Astrocyte of the cerebellum (primary cell): Measurements from ENCODE around the gene LRRC3.

Source experiments
- DNase-seq: peaks from one replicate; pipeline ENCODE4 v3.0.0-alpha.2; 2011; ENCODE audit warnings: low read depth
- H3K4me3 ChIP-seq: 2 replicates; pipeline ENCODE4 v1.5.1; 2011; ENCODE audit warnings: mild to moderate bottlenecking, low read depth, low read length, moderate library complexity
- in situ Hi-C: cut with HindIII; loops from 2 replicates; pipeline ENCODE4 v1.10.0; 2017; ENCODE audit warnings: low sequenced_read_pairs
- TF ChIP-seq, protein P1 (sequence below): IDR thresholded peaks from 2 replicates; pipeline ENCODE4 v1.5.1; 2012; ENCODE audit warnings: low read length, low read depth, moderate library complexity, mild to moderate bottlenecking; ENCODE audit errors: missing control alignments

The LRRC3 gene

GRCh38 chr21:44467859-44468195 lies 12.5 kb downstream of the LRRC3 start:
- in situ Hi-C loops: no loop called here
- DNase-seq: no peak
- H3K4me3 ChIP-seq: no peak overlapping the region
- TF ChIP-seq, protein P1, sequence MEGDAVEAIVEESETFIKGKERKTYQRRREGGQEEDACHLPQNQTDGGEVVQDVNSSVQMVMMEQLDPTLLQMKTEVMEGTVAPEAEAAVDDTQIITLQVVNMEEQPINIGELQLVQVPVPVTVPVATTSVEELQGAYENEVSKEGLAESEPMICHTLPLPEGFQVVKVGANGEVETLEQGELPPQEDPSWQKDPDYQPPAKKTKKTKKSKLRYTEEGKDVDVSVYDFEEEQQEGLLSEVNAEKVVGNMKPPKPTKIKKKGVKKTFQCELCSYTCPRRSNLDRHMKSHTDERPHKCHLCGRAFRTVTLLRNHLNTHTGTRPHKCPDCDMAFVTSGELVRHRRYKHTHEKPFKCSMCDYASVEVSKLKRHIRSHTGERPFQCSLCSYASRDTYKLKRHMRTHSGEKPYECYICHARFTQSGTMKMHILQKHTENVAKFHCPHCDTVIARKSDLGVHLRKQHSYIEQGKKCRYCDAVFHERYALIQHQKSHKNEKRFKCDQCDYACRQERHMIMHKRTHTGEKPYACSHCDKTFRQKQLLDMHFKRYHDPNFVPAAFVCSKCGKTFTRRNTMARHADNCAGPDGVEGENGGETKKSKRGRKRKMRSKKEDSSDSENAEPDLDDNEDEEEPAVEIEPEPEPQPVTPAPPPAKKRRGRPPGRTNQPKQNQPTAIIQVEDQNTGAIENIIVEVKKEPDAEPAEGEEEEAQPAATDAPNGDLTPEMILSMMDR: no peak

DNA sequence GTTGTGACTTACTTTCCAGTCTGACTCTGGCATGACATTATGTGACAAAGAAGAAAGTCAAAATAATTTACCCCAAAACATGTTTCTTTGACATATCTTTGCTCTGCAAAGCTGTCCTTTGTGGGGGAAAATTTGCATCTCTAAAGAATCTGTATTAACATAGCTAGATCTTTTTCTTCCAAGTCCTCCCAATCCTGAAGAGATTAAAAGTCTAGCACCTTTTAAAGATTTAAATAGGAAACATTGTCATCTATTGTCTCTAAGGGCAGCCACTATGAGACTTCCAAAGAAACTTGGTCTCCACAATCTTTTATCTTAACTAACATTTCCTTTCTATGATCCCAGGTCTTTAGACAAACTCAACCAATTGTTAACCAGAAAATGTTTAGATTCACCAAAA lies 16.0 kb downstream of the LRRC3 start:
- TF ChIP-seq, protein P1: no peak
- in situ Hi-C loops: no loop called here
- no peak overlapping the region for H3K4me3 ChIP-seq
- DNase-seq: no peak

DNA sequence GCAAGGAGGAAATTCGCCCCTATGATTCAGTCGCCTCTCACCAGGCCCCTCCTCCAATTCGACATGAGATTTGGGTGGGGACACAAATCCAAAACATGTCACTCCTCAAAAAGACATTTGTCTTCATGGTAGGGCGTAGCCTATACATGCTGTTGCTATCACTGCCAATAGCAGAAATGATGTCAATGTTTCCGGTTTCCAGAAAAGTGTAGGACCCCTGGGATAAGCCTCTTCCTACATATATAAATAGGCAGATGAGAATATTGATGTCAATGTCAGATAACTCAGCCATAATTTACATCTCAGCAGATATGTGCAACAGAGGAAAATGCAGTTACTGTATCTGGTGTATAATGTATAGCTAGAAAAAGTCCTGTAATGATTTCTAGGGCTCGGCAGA lies 16.7 kb downstream of the LRRC3 start:
- TF ChIP-seq, protein P1: no peak
- in situ Hi-C loops: no loop called here
- no peak for DNase-seq
- no peak overlapping the region for H3K4me3 ChIP-seq

- TF ChIP-seq, protein P1: no peak
- H3K4me3 ChIP-seq: no peak overlapping the region
- in situ Hi-C loops: no loop called here
- DNase-seq: no peak
Measured at GRCh38 chr21:44473915-44474555, 18.7 kb downstream of the LRRC3 start.

DNA sequence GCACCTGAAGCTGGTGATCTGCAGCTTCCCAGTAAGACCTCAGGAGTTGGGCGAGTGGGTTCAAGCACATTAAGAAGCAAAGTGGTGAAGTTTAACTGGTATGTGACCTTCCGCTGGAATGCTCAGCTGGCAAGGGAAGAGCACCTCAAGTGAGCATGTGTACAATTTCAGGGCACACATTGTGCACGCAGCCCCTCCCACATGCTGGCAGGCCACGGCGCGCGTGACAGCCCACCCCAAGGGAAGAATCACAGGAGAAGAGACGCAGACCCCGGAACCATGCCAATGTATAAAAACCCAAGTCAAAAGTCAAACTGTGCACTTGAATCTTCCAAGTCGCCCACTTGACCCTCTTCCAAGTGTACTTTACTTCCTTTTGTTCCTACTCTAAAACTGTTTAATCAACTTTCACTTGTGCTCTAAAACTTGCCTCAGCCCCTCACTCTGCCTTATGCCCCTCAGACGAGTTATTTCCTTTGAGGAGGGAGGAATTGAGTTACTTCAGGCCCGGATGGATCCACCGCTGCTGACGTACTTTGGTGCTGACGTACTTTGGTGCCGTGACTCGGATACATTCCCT lies 20.0 kb downstream of the LRRC3 start:
- no peak for DNase-seq
- TF ChIP-seq, protein P1: no peak
- in situ Hi-C loops: loop anchor here (25.0 kb wide), 1 partner anchor 88 kb away; no protein-coding TSS in a partner anchor

GRCh38 chr21:44477131-44477530 lies 21.8 kb downstream of the LRRC3 start:
- DNase-seq: no peak
- TF ChIP-seq, protein P1: no peak
- in situ Hi-C loops: loop anchor here (25.0 kb wide), 1 partner anchor 90 kb away; no protein-coding TSS in a partner anchor
- no peak overlapping the region for H3K4me3 ChIP-seq

More for the DNA sequence above, 20.0 kb downstream of the LRRC3 start:
- H3K4me3 ChIP-seq: no peak overlapping the region
